H1 (cell line): ENCODE data around the gene CAPN8. TPM values are rescaled to one million over a fixed set of nuclear protein-coding genes. Genes with fewer than 3 reads are reported as not detected.

Source experiments
- ASH2L ChIP-seq: fragments of 200-600, 300-600 bp; sonication (generic); IDR thresholded peaks from one replicate; pipeline ENCODE4 v1.7.1; 2017; ENCODE audit warnings: low read length
- CREB1 ChIP-seq: IDR thresholded peaks from 2 replicates; pipeline ENCODE4 v1.6.1; 2012; ENCODE audit warnings: inconsistent platforms
- MAX ChIP-seq: IDR thresholded peaks from 2 replicates; pipeline ENCODE4 v1.6.1; 2012; ENCODE audit warnings: inconsistent platforms
- RAD21 ChIP-seq, 2 experiments: IDR thresholded peaks in 1 of 2; conservative IDR thresholded peaks in 1 of 2; 2 replicates each; pipeline ENCODE4 v1.6.1; 2011; ENCODE audit warnings: low read depth in 2 of 2, low read length in 2 of 2, improper control_type of control experiment in 1 of 2, inconsistent platforms in 1 of 2, mild to moderate bottlenecking in 1 of 2, moderate library complexity in 1 of 2
- TAF7 ChIP-seq: optimal IDR thresholded peaks from 2 replicates; pipeline ENCODE3; 2011; ENCODE audit warnings: low read depth, mild to moderate bottlenecking, inconsistent platforms, low read length, moderate library complexity, borderline replicate concordance
- polyA plus RNA-seq, 7 experiments: library from polyadenylated mRNA; depleted of rRNA in 3 of 7; stranded (reverse) in 5 of 7; unstranded in 2 of 7; fragments of >200 nt in 5 of 7; fragments of 200-250 nt in 2 of 7; gene quantifications; 1 replicate in 5 of 7; 2 replicates in 1 of 7; 4 replicates in 1 of 7; pipeline versions ENCODE4 v1.2.1 to v1.2.3, GENCODE V29; 2011 to 2013; ENCODE audit warnings: missing spikeins in 2 of 7, mixed read lengths in 2 of 7
- total RNA-seq: library from RNA; stranded (reverse); fragmentation: NEBNext Ultra II Directional; extraction: Animal tissue kit (Norgen Biotek cat#: 25700); gene quantifications from 2 replicates; pipeline ENCODE4 v1.2.1, GENCODE V29; 2021

The CAPN8 gene
- total and polyA plus RNA-seq, 2 of the 8 experiments (the other 6 are each of a cell fraction or from before 2014, with no cell fraction given) = 0.20 to 0.26 TPM

GRCh38 chr1:223628233-223629125 lies 37.0 kb downstream of the CAPN8 start (continued):
- TF ChIP-seq TAF7 (no peak), MAX (peak; percentile 71), ASH2L (no peak), RAD21 (IDR thresholded peaks at IDR 0.05 in 1 of 2, conservative IDR thresholded peaks at IDR 0.05 in 1 of 2; ENCODE audit: low read depth in 2 of 2, low read length in 2 of 2) (peak; percentile 51 to 62), CREB1 (0 out of 2 replicates have a peak, but pooled peaks have one; percentile 35)
- TF ChIP-seq, all 59 proteins: peak for 5
